Measurements from ENCODE around the gene S100B. TPM values are rescaled to one million over a fixed set of nuclear protein-coding genes. Genes with fewer than 3 reads are reported as not detected.

The S100B gene
- total RNA-seq, 3 donors from 2014 or later: 25.6 to 242 (median 61.3) TPM

DNA sequence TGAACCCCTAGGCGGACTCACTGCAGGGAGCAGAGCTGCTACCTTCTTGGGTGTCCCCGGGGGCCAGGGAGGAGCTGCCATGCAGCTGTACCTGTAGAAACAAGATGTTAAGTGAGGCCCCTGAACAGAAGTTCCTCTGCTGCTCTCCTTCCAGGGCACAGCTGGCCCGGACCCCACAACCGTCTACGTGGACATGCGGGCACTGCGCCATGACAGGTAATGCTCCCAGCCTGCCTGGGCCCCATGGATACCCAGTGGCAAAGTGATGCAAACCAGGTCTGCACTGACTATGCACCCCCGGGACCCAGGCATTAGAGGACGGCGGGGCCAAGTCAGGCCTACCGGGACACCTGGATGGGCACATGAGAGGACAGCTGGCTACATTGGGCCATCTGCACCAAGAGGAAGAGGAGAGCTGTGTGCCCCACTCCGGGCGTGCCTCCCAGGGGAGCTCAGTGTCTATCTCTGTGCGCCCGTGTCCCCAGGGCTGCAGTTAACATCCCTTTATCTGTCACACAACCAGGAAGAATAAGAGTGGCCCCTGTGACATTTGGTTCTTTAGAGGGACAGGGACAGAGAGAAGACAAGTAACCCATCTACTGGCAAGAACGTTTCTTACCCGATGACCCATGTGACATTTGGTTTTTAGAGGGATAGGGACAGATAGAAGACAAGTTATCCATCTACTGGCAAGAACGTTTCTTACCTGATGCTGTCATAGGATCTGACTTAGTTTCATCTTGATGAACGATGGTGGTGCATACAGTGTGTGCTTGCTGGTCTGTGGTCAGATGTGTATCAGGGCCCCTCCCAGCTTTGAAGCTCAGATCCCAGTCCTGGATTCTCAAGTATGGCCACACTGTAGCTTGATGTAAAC lies 44.1 kb downstream of the S100B start:
- Histone ChIP-seq H3K36me3 (peaks cover 5% of the 10 kb centered on the region), H3K9me3 (no peaks in the 10 kb centered on the region), H3K4me1 (no peaks in the 10 kb centered on the region), H3K27me3 (no peaks in the 10 kb centered on the region), H3K27ac (no peak overlapping the region), H3K4me3 (no peak overlapping the region)
- TF ChIP-seq POLR2A (IDR thresholded peaks at IDR 0.05): no peak
- TF ChIP-seq POLR2AphosphoS5 (IDR thresholded peaks at IDR 0.05): no peak
- TF ChIP-seq, protein P1, sequence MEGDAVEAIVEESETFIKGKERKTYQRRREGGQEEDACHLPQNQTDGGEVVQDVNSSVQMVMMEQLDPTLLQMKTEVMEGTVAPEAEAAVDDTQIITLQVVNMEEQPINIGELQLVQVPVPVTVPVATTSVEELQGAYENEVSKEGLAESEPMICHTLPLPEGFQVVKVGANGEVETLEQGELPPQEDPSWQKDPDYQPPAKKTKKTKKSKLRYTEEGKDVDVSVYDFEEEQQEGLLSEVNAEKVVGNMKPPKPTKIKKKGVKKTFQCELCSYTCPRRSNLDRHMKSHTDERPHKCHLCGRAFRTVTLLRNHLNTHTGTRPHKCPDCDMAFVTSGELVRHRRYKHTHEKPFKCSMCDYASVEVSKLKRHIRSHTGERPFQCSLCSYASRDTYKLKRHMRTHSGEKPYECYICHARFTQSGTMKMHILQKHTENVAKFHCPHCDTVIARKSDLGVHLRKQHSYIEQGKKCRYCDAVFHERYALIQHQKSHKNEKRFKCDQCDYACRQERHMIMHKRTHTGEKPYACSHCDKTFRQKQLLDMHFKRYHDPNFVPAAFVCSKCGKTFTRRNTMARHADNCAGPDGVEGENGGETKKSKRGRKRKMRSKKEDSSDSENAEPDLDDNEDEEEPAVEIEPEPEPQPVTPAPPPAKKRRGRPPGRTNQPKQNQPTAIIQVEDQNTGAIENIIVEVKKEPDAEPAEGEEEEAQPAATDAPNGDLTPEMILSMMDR (IDR thresholded peaks at IDR 0.05): no peak
- intact Hi-C loops (cut with DNase I; ENCODE audit: low total_unique reads): no loop called here
- no peak for DNase-seq (ENCODE audit: low spot score in 2 of 2)

DNA sequence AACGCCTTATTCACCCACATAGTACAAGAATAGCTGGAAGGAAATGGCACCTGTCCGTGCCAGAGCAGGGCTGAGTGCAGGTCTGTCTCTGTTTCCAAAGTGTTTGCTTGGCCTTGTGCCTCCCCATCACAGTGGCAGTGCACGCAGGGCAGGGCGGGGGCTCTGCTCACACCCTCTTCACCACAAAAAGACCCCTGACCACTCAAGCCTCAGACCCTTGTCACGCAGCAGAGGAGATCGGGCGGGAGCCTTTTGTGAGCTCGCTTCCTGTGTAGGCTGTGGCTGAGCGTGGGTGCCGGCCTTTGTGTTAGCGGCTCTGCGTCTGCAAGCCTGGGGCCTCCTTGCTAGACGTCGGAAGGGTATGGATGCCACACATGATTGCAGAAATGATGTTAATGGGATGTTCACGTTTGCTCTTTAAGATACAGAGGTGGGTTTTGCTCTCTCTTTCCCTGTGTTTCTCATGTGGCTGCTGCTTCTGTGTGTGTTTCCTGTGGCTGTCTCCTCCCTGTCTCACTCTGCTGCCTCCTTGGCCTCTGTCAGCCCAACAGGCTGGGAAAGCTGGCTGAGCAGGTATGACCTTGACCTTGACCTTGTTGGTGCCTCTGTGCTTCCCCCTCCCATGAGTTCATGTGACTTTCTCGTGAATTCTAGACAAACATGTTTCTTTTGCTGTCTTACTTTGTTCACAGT lies 45.4 kb downstream of the S100B start:
- Histone ChIP-seq H3K4me3 (no peak overlapping the region), H3K4me1 (no peaks in the 10 kb centered on the region), H3K36me3 (peaks cover 5% of the 10 kb centered on the region), H3K27me3 (no peaks in the 10 kb centered on the region), H3K9me3 (no peaks in the 10 kb centered on the region), H3K27ac (no peak overlapping the region)
- no peak for TF ChIP-seq POLR2AphosphoS5 (IDR thresholded peaks at IDR 0.05)
- TF ChIP-seq POLR2A (IDR thresholded peaks at IDR 0.05): no peak
- TF ChIP-seq, protein P1 (IDR thresholded peaks at IDR 0.05): no peak
- intact Hi-C loops (cut with DNase I; ENCODE audit: low total_unique reads): no loop called here
- no peak for DNase-seq (ENCODE audit: low spot score in 2 of 2)

DNA sequence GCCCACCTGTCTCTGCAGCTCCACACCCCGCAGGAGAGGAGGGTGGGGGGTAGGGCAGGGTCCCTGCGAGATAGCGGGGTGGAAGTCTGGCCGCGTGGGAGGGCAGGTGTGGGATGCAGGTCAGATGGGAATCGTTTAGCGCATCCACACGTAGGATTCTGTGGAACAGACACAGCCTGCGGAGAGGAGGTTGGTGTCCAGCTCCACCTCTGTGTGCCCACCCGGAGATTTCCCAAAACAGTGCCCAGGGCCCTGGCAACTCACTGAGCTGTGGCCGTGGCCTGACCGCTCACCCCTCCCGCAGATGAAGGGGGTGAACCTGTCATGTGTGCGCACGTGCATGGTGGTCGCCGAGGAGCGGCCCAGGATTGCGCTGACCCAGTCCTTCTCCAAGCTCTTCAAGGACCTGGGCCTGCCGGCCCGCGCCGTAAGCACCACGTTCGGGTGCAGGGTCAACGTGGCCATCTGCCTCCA lies 46.9 kb downstream of the S100B start:
- peaks cover 5% of the 10 kb centered on the region for H3K36me3 ChIP-seq
- H3K4me3 ChIP-seq: no peak overlapping the region
- no peak overlapping the region for H3K27ac ChIP-seq
- intact Hi-C loops (cut with DNase I; ENCODE audit: low total_unique reads): no loop called here
- TF ChIP-seq, protein P1 (IDR thresholded peaks at IDR 0.05): no peak
- TF ChIP-seq POLR2A (IDR thresholded peaks at IDR 0.05): no peak
- no peak for TF ChIP-seq POLR2AphosphoS5 (IDR thresholded peaks at IDR 0.05)
- H3K4me1 ChIP-seq: no peaks in the 10 kb centered on the region
- H3K9me3 ChIP-seq: no peaks in the 10 kb centered on the region
- no peaks in the 10 kb centered on the region for H3K27me3 ChIP-seq
- DNase-seq (ENCODE audit: low spot score in 2 of 2): no peak

DNA sequence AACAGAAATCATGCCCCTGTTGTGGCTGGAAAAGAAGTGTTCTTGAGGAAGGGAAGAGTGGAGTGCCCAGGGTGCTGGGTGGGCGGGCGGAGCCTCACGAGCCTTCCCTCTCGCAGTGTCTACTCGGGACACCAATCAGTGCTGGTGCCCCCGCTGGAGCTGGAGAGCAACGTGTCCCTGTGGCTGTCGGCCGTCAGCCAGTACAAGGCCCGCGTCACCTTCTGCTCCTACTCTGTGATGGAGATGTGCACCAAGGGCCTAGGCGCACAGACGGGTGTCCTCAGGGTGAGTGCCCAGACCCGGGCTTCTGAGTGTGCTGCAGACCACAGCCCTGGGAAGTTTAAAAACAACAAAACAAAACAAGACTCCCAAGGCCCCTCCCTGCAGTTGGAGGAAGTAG lies 47.4 kb downstream of the S100B start:
- TF ChIP-seq POLR2A (IDR thresholded peaks at IDR 0.05) (no peak), POLR2AphosphoS5 (IDR thresholded peaks at IDR 0.05) (no peak)
- TF ChIP-seq, protein P1 (IDR thresholded peaks at IDR 0.05): no peak
- intact Hi-C loops (cut with DNase I; ENCODE audit: low total_unique reads): no loop called here
- DNase-seq (ENCODE audit: low spot score in 2 of 2): no peak
- Histone ChIP-seq H3K27ac (no peak overlapping the region), H3K36me3 (peaks cover 5% of the 10 kb centered on the region), H3K9me3 (no peaks in the 10 kb centered on the region), H3K4me3 (no peak overlapping the region), H3K4me1 (no peaks in the 10 kb centered on the region), H3K27me3 (no peaks in the 10 kb centered on the region)

DNA sequence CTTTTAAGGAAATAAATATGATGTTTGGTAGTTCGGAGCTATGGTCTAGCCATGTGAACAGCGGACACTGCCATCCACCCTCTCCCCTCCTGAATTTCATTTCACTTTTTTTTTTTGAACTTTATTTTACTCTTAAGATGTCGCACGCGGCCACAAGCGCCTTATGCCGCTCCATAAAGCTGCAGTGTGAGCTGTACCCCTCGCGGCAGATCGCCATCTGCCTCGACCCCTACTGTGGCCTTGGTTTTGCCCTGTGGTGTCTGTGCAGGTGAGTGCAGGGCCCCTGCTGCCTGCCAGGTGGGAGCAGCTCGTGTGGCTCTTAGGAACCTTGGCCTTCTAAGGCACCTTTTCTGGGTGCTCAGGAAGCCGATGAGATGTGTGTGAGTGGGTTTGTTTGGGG lies 48.1 kb downstream of the S100B start:
- Histone ChIP-seq H3K9me3 (no peaks in the 10 kb centered on the region), H3K4me1 (no peaks in the 10 kb centered on the region), H3K27me3 (no peaks in the 10 kb centered on the region), H3K36me3 (peaks cover 5% of the 10 kb centered on the region), H3K27ac (no peak overlapping the region), H3K4me3 (no peak overlapping the region)
- TF ChIP-seq POLR2A (IDR thresholded peaks at IDR 0.05) (no peak), POLR2AphosphoS5 (IDR thresholded peaks at IDR 0.05) (no peak)
- TF ChIP-seq, protein P1 (IDR thresholded peaks at IDR 0.05): no peak
- no peak for DNase-seq (ENCODE audit: low spot score in 2 of 2)
- intact Hi-C loops (cut with DNase I; ENCODE audit: low total_unique reads): no loop called here

Data from breast epithelium (tissue), 4 donors.